Astrocyte (in vitro differentiated cells and primary cell): ENCODE data around the gene CCDC178. TPM values are rescaled to one million over a fixed set of nuclear protein-coding genes. Genes with fewer than 3 reads are reported as not detected.

ENCODE experiments used
- DNase-seq: peaks from one replicate; pipeline ENCODE4 v3.0.0-alpha.2; 2010; ENCODE audit warnings: low read depth
- FAIRE-seq: peaks from 2 replicates; lab custom pipeline; 2011; peaks lifted over from hg19 to GRCh38; lab: Jason Lieb, UNC
- H2AFZ ChIP-seq: 2 replicates; pipeline ENCODE4 v1.6.0; 2012; ENCODE audit warnings: low read depth, low read length, inconsistent platforms
- H3K27ac ChIP-seq: 2 replicates; pipeline ENCODE4 v1.5.1; 2011; ENCODE audit warnings: low read depth, low read length, inconsistent platforms
- H3K27me3 ChIP-seq: 2 replicates; pipeline ENCODE4 v1.6.0; 2011; ENCODE audit warnings: low read length, inconsistent platforms; ENCODE audit not compliant: insufficient read depth
- H3K36me3 ChIP-seq: 2 replicates; pipeline ENCODE4 v1.5.1; 2011; ENCODE audit warnings: low read length, inconsistent platforms; ENCODE audit not compliant: insufficient read depth
- H3K4me1 ChIP-seq: 2 replicates; pipeline ENCODE4 v1.5.1; 2011; ENCODE audit warnings: low read length, inconsistent platforms; ENCODE audit not compliant: insufficient read depth
- H3K4me2 ChIP-seq: 2 replicates; pipeline ENCODE4 v1.6.0; 2012; ENCODE audit warnings: low read length, inconsistent platforms
- H3K4me3 ChIP-seq: 2 replicates; pipeline ENCODE4 v1.5.1; 2011; ENCODE audit warnings: low read depth, mild to moderate bottlenecking, low read length, inconsistent platforms; ENCODE audit not compliant: insufficient read depth
- H3K79me2 ChIP-seq: 2 replicates; pipeline ENCODE4 v1.6.0; 2012; ENCODE audit warnings: mild to moderate bottlenecking, low read length, inconsistent platforms; ENCODE audit not compliant: insufficient read depth
- H3K9ac ChIP-seq: 2 replicates; pipeline ENCODE4 v1.6.0; 2012; ENCODE audit warnings: mild to moderate bottlenecking, low read length, inconsistent platforms
- H3K9me3 ChIP-seq: 2 replicates; pipeline ENCODE4 v1.5.1; 2012; ENCODE audit warnings: low read depth, mild to moderate bottlenecking, low read length, inconsistent platforms; ENCODE audit not compliant: insufficient read depth
- H4K20me1 ChIP-seq: 2 replicates; pipeline ENCODE4 v1.6.0; 2012; ENCODE audit warnings: low read length, inconsistent platforms; ENCODE audit not compliant: insufficient read depth
- H3K27ac Mint-ChIP-seq: one replicate; pipeline ENCODE4 v1.8.0; 2021; ENCODE audit warnings: mild to moderate bottlenecking, mixed read lengths; ENCODE audit not compliant: unreplicated experiment
- H3K27me3 Mint-ChIP-seq: one replicate; pipeline ENCODE4 v1.8.0; 2021; ENCODE audit warnings: low read depth, mixed read lengths; ENCODE audit not compliant: unreplicated experiment
- H3K36me3 Mint-ChIP-seq: one replicate; pipeline ENCODE4 v1.8.0; 2021; ENCODE audit warnings: low read depth, mixed read lengths; ENCODE audit not compliant: unreplicated experiment
- H3K4me1 Mint-ChIP-seq: one replicate; pipeline ENCODE4 v1.8.0; 2021; ENCODE audit warnings: low read depth, mixed read lengths; ENCODE audit not compliant: unreplicated experiment
- H3K4me3 Mint-ChIP-seq: one replicate; pipeline ENCODE4 v1.8.0; 2021; ENCODE audit warnings: mild to moderate bottlenecking, moderate library complexity, mixed read lengths; ENCODE audit not compliant: unreplicated experiment
- H3K9me3 Mint-ChIP-seq: one replicate; pipeline ENCODE4 v1.8.0; 2021; ENCODE audit warnings: mild to moderate bottlenecking, mixed read lengths; ENCODE audit not compliant: unreplicated experiment
- EZH2 ChIP-seq: IDR thresholded peaks from 2 replicates; pipeline ENCODE4 v1.6.1; 2012; ENCODE audit warnings: mild to moderate bottlenecking, low read length, inconsistent platforms; ENCODE audit not compliant: insufficient read depth
- total RNA-seq: library from RNA; stranded (reverse); gene quantifications from 2 replicates; pipeline ENCODE4 v1.2.1, GENCODE V29; 2021
- TF ChIP-seq, protein P1 (sequence below): IDR thresholded peaks from 2 replicates; pipeline ENCODE4 v1.5.1; 2011; ENCODE audit warnings: low read depth, mild to moderate bottlenecking, inconsistent platforms, low read length, moderate library complexity; ENCODE audit not compliant: insufficient read depth

The CCDC178 gene
- total RNA-seq, 1 donor from 2014 or later, result 0.30 TPM

DNA sequence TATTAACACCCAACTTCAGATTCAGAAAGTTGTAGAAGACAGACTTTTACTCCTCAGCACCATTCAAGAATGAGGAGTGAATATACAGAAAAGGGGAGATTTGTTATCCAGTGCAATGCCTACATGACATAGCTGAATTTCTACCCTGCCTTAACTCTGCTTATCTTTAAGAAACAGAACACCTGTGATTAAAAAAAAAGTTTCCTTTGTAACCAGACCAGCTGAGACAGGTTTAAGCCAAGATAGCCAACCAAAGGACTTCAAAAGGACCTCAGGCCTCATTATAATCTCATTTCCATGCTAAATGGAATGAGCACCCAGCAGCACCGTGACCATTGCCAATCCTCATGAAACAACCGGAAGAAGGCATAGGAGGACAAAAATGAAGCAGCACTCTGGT is 122.9 kb downstream of the CCDC178 start:
- no peaks in the 10 kb centered on the region for H3K9me3 ChIP-seq
- no peaks in the 10 kb centered on the region for H3K27me3 Mint-ChIP-seq
- DNase-seq (no peak), FAIRE-seq (no peak)
- no peaks in the 10 kb centered on the region for H3K27me3 ChIP-seq
- no peaks in the 10 kb centered on the region for H3K79me2 ChIP-seq
- no peaks in the 10 kb centered on the region for H3K36me3 ChIP-seq
- no peaks in the 10 kb centered on the region for H4K20me1 ChIP-seq
- no peak overlapping the region for H2AFZ ChIP-seq
- no peak overlapping the region for H3K9ac ChIP-seq
- no peaks in the 10 kb centered on the region for H3K36me3 Mint-ChIP-seq
- no peaks in the 10 kb centered on the region for H3K4me1 Mint-ChIP-seq
- H3K4me3 Mint-ChIP-seq, result no peak overlapping the region
- no peaks in the 10 kb centered on the region for H3K4me1 ChIP-seq
- H3K27ac ChIP-seq, result no peak overlapping the region
- H3K4me2 ChIP-seq, result no peak overlapping the region
- TF ChIP-seq, protein P1, sequence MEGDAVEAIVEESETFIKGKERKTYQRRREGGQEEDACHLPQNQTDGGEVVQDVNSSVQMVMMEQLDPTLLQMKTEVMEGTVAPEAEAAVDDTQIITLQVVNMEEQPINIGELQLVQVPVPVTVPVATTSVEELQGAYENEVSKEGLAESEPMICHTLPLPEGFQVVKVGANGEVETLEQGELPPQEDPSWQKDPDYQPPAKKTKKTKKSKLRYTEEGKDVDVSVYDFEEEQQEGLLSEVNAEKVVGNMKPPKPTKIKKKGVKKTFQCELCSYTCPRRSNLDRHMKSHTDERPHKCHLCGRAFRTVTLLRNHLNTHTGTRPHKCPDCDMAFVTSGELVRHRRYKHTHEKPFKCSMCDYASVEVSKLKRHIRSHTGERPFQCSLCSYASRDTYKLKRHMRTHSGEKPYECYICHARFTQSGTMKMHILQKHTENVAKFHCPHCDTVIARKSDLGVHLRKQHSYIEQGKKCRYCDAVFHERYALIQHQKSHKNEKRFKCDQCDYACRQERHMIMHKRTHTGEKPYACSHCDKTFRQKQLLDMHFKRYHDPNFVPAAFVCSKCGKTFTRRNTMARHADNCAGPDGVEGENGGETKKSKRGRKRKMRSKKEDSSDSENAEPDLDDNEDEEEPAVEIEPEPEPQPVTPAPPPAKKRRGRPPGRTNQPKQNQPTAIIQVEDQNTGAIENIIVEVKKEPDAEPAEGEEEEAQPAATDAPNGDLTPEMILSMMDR, result no peak
- TF ChIP-seq EZH2, result no peak
- no peak overlapping the region for H3K4me3 ChIP-seq
- H3K27ac Mint-ChIP-seq, result no peak overlapping the region
- peaks cover 9% of the 10 kb centered on the region for H3K9me3 Mint-ChIP-seq

DNA sequence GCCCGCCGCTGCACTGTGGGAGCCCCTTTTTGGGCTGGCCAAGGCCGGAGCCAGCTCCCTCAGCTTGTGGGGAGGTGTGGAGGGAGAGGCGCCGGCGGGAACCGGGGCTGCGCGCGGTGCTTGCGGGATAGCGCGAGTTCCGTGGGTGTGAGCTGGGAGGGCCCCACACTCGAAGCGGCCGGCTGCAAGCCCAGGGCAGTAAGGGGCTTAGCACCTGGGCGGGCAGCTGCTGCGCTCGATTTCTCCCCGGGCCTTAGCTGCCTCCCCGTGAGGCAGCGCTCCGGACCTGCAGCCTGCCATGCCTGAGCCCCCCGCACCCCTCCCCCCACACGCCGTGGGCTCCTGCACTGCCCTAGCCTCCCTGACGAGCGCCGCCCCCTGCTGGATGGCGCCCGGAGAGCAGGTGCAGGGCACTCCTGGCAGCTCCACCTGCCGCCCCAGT is 124.4 kb downstream of the CCDC178 start:
- no peak for TF ChIP-seq EZH2
- TF ChIP-seq, protein P1, result no peak
- Mint-ChIP-seq H3K4me3 (no peak overlapping the region), H3K36me3 (no peaks in the 10 kb centered on the region), H3K4me1 (no peaks in the 10 kb centered on the region), H3K27ac (no peak overlapping the region), H3K27me3 (no peaks in the 10 kb centered on the region), H3K9me3 (peaks cover 9% of the 10 kb centered on the region)
- no peaks in the 10 kb centered on the region for H3K9me3 ChIP-seq
- no peaks in the 10 kb centered on the region for H3K4me1 ChIP-seq
- no peak overlapping the region for H3K4me3 ChIP-seq
- H3K9ac ChIP-seq, result no peak overlapping the region
- no peaks in the 10 kb centered on the region for H3K27me3 ChIP-seq
- H2AFZ ChIP-seq, result no peak overlapping the region
- H3K79me2 ChIP-seq, result no peaks in the 10 kb centered on the region
- H3K4me2 ChIP-seq, result no peak overlapping the region
- DNase-seq (no peak), FAIRE-seq (no peak)
- H4K20me1 ChIP-seq, result no peaks in the 10 kb centered on the region
- H3K27ac ChIP-seq, result no peak overlapping the region
- no peaks in the 10 kb centered on the region for H3K36me3 ChIP-seq

- Histone ChIP-seq H3K36me3 (no peaks in the 10 kb centered on the region), H3K27me3 (no peaks in the 10 kb centered on the region), H3K4me2 (no peak overlapping the region), H3K4me3 (no peak overlapping the region), H3K27ac (no peak overlapping the region), H2AFZ (no peak overlapping the region), H3K4me1 (no peaks in the 10 kb centered on the region), H4K20me1 (no peaks in the 10 kb centered on the region), H3K9ac (no peak overlapping the region), H3K79me2 (no peaks in the 10 kb centered on the region), H3K9me3 (no peaks in the 10 kb centered on the region)
- DNase-seq (no peak), FAIRE-seq (no peak)
- Mint-ChIP-seq H3K9me3 (peaks cover 3% of the 10 kb centered on the region), H3K36me3 (peaks cover 2% of the 10 kb centered on the region), H3K4me3 (no peak overlapping the region), H3K4me1 (no peaks in the 10 kb centered on the region), H3K27me3 (peaks cover 2% of the 10 kb centered on the region), H3K27ac (no peak overlapping the region)
- TF ChIP-seq EZH2, result no peak
- TF ChIP-seq, protein P1, result no peak
Observed at GRCh38 chr18:33307520-33307919, 133.0 kb downstream of the CCDC178 start.
